Measurements from ENCODE around the gene PHLPP2. TPM values are rescaled to one million over a fixed set of nuclear protein-coding genes. Genes with fewer than 3 reads are reported as not detected.
"Not testable (repeated sequence)": the region's sequence is repeated elsewhere in the genome, so short reads cannot be mapped to it uniquely, and the experiment has no call there.

PHLPP2 gene
- total RNA-seq, 6 experiments from 2014 or later = 11.5 to 14.4 (median 12.9) TPM

DNA sequence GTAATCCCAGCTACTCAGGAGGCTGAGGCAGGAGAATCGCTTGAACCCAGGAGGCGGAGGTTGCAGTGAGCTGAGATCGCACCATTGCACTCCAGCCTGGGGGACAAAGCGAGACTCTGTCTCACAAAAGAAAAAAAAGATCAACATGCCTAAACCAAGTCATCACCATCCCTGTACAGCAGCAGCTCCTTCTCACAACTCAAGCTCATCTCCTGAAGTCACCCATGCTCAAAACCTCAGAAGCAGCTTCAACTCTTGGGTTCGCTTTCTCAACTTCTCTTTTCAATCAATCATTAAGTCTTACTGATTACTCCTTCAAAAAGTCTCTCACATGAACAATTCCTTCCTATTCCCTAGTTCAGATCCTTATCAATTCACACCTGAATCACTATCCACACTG is 31.3 kb downstream of the PHLPP2 start:
- Mint-ChIP-seq H3K4me3 (no peak overlapping the region), H3K36me3 (ENCODE audit: low read depth) (peaks cover 15% of the 10 kb centered on the region), H3K27ac (no peak overlapping the region; the same call in 1 of the 2 replicates), H3K27me3 (ENCODE audit: insufficient read depth) (no peaks in the 10 kb centered on the region; the same call in 1 of the 2 replicates), H3K9me3 (no peaks in the 10 kb centered on the region), H3K4me1 (ENCODE audit: low read depth) (peaks cover 6% of the 10 kb centered on the region; the same call in 1 of the 2 replicates)
- no peak for DNase-seq
- TF ChIP-seq, protein P1, sequence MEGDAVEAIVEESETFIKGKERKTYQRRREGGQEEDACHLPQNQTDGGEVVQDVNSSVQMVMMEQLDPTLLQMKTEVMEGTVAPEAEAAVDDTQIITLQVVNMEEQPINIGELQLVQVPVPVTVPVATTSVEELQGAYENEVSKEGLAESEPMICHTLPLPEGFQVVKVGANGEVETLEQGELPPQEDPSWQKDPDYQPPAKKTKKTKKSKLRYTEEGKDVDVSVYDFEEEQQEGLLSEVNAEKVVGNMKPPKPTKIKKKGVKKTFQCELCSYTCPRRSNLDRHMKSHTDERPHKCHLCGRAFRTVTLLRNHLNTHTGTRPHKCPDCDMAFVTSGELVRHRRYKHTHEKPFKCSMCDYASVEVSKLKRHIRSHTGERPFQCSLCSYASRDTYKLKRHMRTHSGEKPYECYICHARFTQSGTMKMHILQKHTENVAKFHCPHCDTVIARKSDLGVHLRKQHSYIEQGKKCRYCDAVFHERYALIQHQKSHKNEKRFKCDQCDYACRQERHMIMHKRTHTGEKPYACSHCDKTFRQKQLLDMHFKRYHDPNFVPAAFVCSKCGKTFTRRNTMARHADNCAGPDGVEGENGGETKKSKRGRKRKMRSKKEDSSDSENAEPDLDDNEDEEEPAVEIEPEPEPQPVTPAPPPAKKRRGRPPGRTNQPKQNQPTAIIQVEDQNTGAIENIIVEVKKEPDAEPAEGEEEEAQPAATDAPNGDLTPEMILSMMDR (IDR thresholded peaks at IDR 0.05) = no peak

DNA sequence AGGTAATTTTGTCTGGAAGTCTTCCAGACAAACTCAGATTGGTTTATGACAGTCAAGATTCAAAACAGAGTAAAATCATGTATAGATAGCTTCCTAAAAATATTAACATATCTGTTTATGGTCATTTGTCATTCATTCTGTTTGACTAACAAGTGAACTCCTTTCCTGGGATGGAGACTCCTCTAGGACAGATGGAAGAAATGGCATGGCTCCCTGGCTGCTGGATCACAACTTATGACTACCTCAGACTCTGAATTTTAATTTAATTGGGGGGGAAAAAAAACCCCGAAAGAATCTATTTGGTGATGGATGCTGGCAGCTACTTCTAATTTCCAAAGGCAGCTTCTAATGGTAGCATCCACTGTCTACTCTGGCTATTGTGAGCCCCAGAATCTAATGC is 34.6 kb downstream of the PHLPP2 start:
- no peak overlapping the region for H3K27ac Mint-ChIP-seq
- peaks cover 15% of the 10 kb centered on the region for H3K36me3 Mint-ChIP-seq (ENCODE audit: low read depth)
- no peaks in the 10 kb centered on the region for H3K9me3 Mint-ChIP-seq
- H3K4me1 Mint-ChIP-seq (ENCODE audit: low read depth) = peaks cover 6% of the 10 kb centered on the region; the same call in 1 of the 2 replicates
- no peaks in the 10 kb centered on the region; the same call in 1 of the 2 replicates for H3K27me3 Mint-ChIP-seq (ENCODE audit: insufficient read depth)
- no peak for DNase-seq
- TF ChIP-seq, protein P1 (IDR thresholded peaks at IDR 0.05) = no peak
- no peak overlapping the region for H3K4me3 Mint-ChIP-seq

DNA sequence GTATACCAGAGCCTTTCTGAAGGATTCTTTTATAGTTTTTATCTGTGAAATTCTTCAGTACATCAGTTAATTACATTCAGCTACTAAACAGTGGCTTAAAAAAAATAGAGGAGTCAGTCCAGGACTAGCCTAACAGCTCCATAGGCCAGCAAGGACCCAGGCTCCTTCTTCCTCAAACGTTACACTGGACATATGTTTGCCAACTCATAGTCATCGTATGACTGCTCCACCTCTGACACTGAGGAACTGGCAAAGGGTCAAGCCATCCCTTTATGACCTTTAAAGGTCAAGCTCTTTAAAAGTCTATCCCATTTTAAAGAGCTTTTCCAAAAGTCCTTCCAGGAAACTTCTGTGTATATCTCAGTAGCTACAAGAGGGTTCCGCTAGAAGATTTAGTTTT is 36.6 kb downstream of the PHLPP2 start:
- Mint-ChIP-seq H3K4me3 (no peak overlapping the region), H3K4me1 (ENCODE audit: low read depth) (no peaks in the 10 kb centered on the region), H3K27ac (no peak overlapping the region), H3K27me3 (ENCODE audit: insufficient read depth) (no peaks in the 10 kb centered on the region; the same call in 1 of the 2 replicates), H3K9me3 (no peaks in the 10 kb centered on the region), H3K36me3 (ENCODE audit: low read depth) (peaks cover 19% of the 10 kb centered on the region)
- TF ChIP-seq, protein P1 (IDR thresholded peaks at IDR 0.05) = no peak
- DNase-seq = no peak

DNA sequence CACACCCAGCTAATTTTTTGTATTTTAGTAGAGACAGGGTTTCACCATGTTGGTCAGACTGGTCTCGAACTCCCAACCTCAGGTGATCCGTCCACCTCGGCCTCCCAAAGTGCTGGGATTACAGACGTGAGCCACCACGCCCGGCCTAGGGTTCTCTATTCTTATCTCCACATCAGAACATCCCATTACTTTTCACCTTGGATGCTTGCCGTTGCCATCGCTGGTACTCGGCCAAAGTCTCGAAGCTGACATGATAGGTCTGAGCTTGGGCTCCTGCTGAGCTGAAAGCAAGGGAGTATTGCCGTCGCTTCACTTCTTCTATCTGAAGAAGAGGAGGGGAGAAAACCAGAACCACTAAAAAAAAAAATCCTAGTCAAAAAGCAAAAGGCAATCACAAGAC is 40.2 kb downstream of the PHLPP2 start:
- not testable (repeated sequence) for H3K9me3 Mint-ChIP-seq
- peaks cover 41% of the 10 kb centered on the region for H3K36me3 Mint-ChIP-seq (ENCODE audit: low read depth)

DNA sequence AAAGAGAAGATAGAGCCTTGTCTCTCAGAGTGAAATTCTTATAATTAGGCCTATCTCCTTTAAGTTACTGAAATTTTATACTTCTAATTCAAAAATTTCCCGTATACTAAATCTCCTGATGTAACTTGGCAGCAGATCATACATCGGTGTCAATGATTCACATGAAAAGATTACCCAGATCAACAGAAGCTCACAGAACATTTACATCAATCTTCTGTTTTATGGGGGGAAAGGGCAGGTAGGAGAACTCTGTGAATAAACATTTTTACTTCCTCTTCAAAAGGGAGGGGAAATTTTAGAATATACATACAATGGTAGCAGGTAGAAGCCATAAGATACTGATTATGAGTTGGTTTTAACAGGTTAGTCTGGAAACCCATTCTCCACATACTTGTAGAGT is 43.1 kb downstream of the PHLPP2 start:
- TF ChIP-seq, protein P1 (IDR thresholded peaks at IDR 0.05) = no peak
- Mint-ChIP-seq H3K4me1 (ENCODE audit: low read depth) (no peaks in the 10 kb centered on the region), H3K4me3 (no peak overlapping the region), H3K27me3 (ENCODE audit: insufficient read depth) (no peaks in the 10 kb centered on the region), H3K36me3 (ENCODE audit: low read depth) (peaks cover 40% of the 10 kb centered on the region), H3K27ac (no peak overlapping the region), H3K9me3 (no peaks in the 10 kb centered on the region)
- no peak for DNase-seq

More for the DNA sequence above, 40.2 kb downstream of the PHLPP2 start:
- DNase-seq; H3K27me3 Mint-ChIP-seq (ENCODE audit: insufficient read depth); H3K4me1 Mint-ChIP-seq (ENCODE audit: low read depth); H3K4me3 Mint-ChIP-seq; H3K27ac Mint-ChIP-seq: not testable (repeated sequence)

DNA sequence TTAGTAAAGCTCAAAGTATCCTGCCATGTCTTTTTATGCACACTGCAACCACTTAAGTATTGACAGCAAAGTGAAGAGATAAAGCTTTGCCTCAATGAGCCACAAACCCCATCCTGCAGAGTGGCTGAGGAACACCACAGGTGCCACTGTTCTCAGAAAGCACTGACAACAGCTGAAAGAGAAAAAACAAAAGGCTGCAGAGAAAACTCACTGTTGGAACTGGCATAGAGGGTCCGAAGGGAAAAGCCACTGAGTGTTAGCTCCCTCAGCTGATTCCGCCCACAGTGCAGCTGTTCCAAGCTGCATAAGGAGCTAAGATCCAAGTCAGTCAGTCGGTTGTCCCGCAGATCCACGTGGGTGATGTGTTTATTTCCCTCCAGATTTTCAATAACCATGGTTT is 48.3 kb downstream of the PHLPP2 start:
- Mint-ChIP-seq H3K4me3 (no peak overlapping the region), H3K36me3 (ENCODE audit: low read depth) (peaks cover 35% of the 10 kb centered on the region), H3K27me3 (ENCODE audit: insufficient read depth) (no peaks in the 10 kb centered on the region), H3K27ac (no peak overlapping the region), H3K9me3 (no peaks in the 10 kb centered on the region), H3K4me1 (ENCODE audit: low read depth) (no peaks in the 10 kb centered on the region)
- DNase-seq = no peak
- TF ChIP-seq, protein P1 (IDR thresholded peaks at IDR 0.05) = no peak
